MM.1S (cell line): ENCODE results near the gene SERPINA12.

Source experiments
- CTCF ChIP-seq: fragments of 300-600 bp; sonication (generic); IDR thresholded peaks from 2 replicates; pipeline ENCODE4 v1.5.1; 2016; ENCODE audit warnings: antibody characterized with exemption, low read length, mixed read lengths
- EZH2phosphoT487 ChIP-seq: fragments of 300-600 bp; sonication (generic); IDR thresholded peaks from 2 replicates; pipeline ENCODE4 v1.6.1; 2018; ENCODE audit warnings: antibody characterized with exemption, low read length

GRCh38 chr14:94521375-94522114, 12.3 kb upstream of the SERPINA12 start:
- no peak for TF ChIP-seq EZH2phosphoT487
- no peak for TF ChIP-seq CTCF
